Stimulated activated naive B cell treated with anti-CD40 and anti-IgM and Interleukin-4, amounts not matched to agents 10 μg/mL and 1 μg/mL and 100 μg/mL, for 72 hours (primary cell): ENCODE data around the gene ELMO1.
A peak's percentile ranks its signal among the peaks of the same experiment; 100 is the strongest.

Source experiments
- ATAC-seq, 2 donors: fragments of 150-1000 bp; cut with Tn5 transposase; replicated peaks; 2 replicates each; pipeline ENCODE4 v1.10.0; 2021; ENCODE audit warnings: moderate library complexity in 1 of 2
- DNase-seq: peaks from one replicate; pipeline ENCODE4 v3.0.0; 2021
- H3K27ac Mint-ChIP-seq: one replicate; pipeline ENCODE4 v1.8.0; 2022; ENCODE audit warnings: mild to moderate bottlenecking, mixed read lengths
- H3K27me3 Mint-ChIP-seq, 2 donors: one replicate each; pipeline ENCODE4 v1.8.0; 2022; ENCODE audit warnings: mixed read lengths in 2 of 2
- H3K36me3 Mint-ChIP-seq, 2 donors: one replicate each; pipeline ENCODE4 v1.8.0; 2022; ENCODE audit warnings: mixed read lengths in 2 of 2, mild to moderate bottlenecking in 1 of 2
- H3K4me1 Mint-ChIP-seq, 2 donors: one replicate each; pipeline ENCODE4 v1.8.0; 2022; ENCODE audit warnings: mixed read lengths in 2 of 2, mild to moderate bottlenecking in 1 of 2
- H3K4me3 Mint-ChIP-seq, 2 donors: one replicate each; pipeline ENCODE4 v1.8.0; 2022; ENCODE audit warnings: mild to moderate bottlenecking in 2 of 2, mixed read lengths in 2 of 2, moderate library complexity in 1 of 2
- H3K9me3 Mint-ChIP-seq, 2 donors: one replicate each; pipeline ENCODE4 v1.8.0; 2022; ENCODE audit warnings: mixed read lengths in 2 of 2, mild to moderate bottlenecking in 1 of 2

The ELMO1 gene

DNA sequence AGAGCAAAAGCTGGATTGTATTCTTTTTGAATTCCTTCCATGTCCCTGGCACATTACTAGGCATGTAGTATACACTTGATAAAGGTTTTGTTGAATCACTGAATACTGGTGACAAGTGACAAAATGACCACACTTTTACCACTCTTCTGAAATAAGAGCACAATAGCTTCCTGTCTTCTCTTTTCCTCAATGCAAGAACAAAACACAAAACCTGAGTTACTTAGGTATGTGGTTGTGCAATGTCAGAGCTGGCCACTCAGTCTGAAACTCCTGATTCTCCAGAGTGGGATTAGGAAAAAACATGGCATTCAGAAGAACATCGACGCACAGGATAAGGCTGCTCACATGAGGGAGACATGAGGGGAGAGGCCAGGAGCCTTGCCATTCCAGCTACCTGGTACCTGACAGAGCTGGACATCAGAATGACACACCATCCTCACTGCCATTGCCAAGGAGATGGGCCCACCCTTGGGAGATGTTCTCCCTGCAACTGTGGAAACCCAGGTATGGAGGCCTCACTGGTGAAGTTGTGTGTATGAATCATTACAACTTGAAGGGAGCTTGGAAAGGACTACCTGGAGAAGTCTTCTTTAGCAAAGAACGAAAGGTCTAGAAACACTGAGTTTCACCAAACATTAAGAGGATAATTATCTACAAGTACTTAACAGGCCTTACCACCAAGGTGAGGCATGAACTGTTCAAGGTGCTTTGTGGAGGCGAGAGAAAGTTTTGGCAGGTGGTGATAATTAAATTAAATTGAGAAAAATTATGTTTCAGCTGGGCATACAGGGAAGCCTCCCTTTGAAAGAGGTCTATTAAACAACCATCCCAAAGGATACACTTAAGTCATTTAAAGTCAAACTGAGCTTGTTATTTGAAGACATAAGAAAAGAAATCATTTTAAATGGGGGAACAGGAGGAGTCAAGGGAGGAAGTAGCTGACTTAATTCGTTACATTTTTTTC, 477.8 kb downstream of the ELMO1 start:
- DNase-seq (no peak), ATAC-seq (no peak)
- peaks cover 16 to 18% of the 10 kb centered on the region in 2 donors for H3K4me1 Mint-ChIP-seq
- no peak overlapping the region for H3K27ac Mint-ChIP-seq
- no peaks in the 10 kb centered on the region for H3K27me3 Mint-ChIP-seq
- H3K36me3 Mint-ChIP-seq = peaks cover 2 to 23% of the 10 kb centered on the region in 2 donors
- peaks cover 0 to 4% of the 10 kb centered on the region in 2 donors for H3K9me3 Mint-ChIP-seq
- H3K4me3 Mint-ChIP-seq = no peak overlapping the region

DNA sequence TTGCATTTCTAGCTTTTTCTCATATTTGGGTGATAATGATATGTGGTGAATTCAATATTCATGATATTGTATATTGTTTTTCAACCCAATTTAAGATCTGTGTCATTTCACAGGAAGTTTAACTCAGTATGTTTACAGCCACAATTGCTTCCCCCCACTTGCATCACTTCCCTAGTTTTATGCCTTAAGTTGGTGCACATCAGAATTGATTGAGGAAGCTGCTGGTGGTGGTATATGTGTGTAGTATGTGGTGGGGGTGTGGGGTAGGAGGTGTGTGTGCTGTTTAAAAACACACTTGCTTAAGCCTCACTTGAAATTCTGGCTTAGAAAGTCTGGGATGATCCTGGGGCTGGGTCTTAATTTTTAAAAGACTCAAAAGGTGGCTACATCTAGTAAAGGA, 479.3 kb downstream of the ELMO1 start:
- Mint-ChIP-seq H3K36me3 (peaks cover 2 to 20% of the 10 kb centered on the region in 2 donors), H3K4me3 (no peak overlapping the region), H3K27me3 (no peaks in the 10 kb centered on the region), H3K4me1 (peaks cover 20 to 27% of the 10 kb centered on the region in 2 donors), H3K27ac (no peak overlapping the region), H3K9me3 (peaks cover 0 to 4% of the 10 kb centered on the region in 2 donors)
- peak in 1 of 2 donors; percentile 53 for ATAC-seq
- no peak for DNase-seq

DNA sequence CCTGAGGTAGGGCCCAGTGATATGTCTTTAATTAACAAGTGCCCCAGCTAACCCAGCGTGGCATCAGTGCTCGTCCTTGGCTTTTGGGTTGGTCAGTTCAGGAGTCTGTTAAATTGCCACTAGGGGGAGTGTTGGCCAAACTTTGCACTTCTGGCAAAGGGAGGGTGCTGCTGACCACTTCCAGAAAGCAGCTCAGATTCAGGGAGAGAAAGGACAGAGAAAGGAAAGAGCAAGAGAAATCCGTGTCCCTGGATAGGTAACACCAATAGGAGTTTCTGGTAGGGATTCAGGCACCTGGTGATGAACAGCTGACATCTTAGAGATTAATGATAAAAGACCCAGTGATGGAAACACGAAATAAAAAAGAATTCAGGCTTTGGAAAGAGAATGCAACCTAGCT, 481.3 kb downstream of the ELMO1 start:
- Mint-ChIP-seq H3K9me3 (peaks cover 0 to 4% of the 10 kb centered on the region in 2 donors), H3K36me3 (peaks cover 3 to 21% of the 10 kb centered on the region in 2 donors), H3K27me3 (no peaks in the 10 kb centered on the region), H3K4me3 (no peak overlapping the region), H3K4me1 (peaks cover 20 to 29% of the 10 kb centered on the region in 2 donors), H3K27ac (no peak overlapping the region)
- DNase-seq = no peak
- peak; percentile 38 to 59 for ATAC-seq

DNA sequence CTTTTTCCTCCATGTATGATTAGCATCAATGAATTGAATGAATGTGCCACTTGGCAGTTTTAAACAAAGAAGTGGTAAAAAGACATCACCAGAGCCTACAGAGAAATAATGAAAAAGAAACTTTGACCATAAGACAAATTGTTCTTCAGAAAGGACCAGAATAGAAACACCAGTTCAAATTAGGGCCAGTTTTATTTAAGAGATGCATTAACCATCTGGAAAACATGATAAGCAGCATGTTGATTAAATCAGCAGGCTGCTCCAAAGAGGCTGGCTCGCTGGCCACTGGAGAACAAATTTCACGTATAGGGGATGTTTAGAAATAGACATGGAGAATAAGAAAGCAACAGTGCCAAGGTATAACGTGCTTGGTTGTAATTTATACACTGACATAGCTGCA, 482.0 kb downstream of the ELMO1 start:
- Mint-ChIP-seq H3K4me3 (no peak overlapping the region), H3K9me3 (peaks cover 0 to 4% of the 10 kb centered on the region in 2 donors), H3K4me1 (peaks cover 24 to 35% of the 10 kb centered on the region in 2 donors), H3K27ac (no peak overlapping the region), H3K27me3 (no peaks in the 10 kb centered on the region), H3K36me3 (peaks cover 6 to 26% of the 10 kb centered on the region in 2 donors)
- ATAC-seq (no peak), DNase-seq (no peak)

DNA sequence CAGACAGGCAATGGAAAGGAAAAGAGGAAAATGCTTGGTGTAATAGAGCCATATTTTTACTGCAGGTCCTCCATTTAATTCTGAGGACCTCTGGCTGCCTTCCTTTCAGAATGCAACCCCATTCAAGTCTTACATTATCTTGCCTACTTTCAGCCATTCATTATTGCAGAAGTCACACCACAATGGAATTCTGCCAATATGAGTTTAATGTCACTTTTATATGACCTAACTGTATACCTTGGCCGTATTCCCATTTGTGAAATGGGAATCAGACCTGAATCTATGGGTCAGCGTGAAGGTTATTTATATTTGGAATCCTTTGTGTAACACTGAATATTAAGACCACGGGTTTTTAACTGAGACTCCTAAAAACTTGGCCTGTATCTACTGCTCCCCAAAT, 482.6 kb downstream of the ELMO1 start:
- ATAC-seq = no peak
- DNase-seq = no peak
- Mint-ChIP-seq H3K9me3 (peaks cover 0 to 4% of the 10 kb centered on the region in 2 donors), H3K4me1 (peaks cover 22 to 35% of the 10 kb centered on the region in 2 donors), H3K4me3 (no peak overlapping the region), H3K27ac (no peak overlapping the region), H3K27me3 (no peaks in the 10 kb centered on the region), H3K36me3 (peaks cover 6 to 24% of the 10 kb centered on the region in 2 donors)

DNA sequence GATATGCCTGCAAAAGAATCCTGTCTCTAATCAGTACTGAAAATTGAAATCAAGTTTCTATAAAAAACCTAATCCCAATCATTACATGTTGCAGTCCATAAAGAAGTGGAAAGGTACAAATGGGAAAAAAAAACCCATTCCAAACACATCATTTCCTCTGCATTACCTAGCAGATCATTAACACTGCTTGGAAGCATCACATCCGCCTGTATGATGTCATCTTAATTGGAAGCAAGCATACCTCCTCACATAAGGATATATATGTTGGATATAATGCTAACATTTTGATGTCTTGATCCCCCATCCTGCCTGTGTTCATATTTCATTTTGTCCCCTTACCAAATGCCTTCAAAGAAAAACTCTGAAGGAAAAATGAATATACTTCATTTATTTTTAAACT, 483.0 kb downstream of the ELMO1 start:
- peaks cover 21 to 32% of the 10 kb centered on the region in 2 donors for H3K4me1 Mint-ChIP-seq
- no peak overlapping the region for H3K4me3 Mint-ChIP-seq
- H3K27me3 Mint-ChIP-seq = no peaks in the 10 kb centered on the region
- ATAC-seq (no peak), DNase-seq (no peak)
- H3K36me3 Mint-ChIP-seq = peaks cover 6 to 24% of the 10 kb centered on the region in 2 donors
- H3K9me3 Mint-ChIP-seq = peaks cover 0 to 4% of the 10 kb centered on the region in 2 donors
- no peak overlapping the region for H3K27ac Mint-ChIP-seq

DNA sequence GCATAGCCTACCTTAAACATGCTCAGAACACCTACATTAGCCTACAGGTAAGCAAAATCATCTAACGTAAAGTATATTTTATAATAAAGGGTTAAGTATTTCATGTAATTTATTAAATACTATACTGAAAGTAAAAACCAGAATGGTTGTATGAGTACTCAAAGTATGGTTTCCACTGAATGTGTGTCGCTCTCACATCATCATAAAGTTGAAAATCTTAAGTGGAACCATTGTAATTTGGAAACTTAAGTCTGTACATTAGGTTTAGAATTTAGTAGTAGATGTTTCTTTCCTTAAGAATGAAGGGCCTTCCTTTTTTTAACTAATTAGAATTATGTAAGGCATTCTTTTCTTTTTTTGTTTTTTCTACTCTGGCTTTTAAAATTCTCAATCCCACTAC, 484.4 kb downstream of the ELMO1 start:
- Mint-ChIP-seq H3K27ac (no peak overlapping the region), H3K27me3 (no peaks in the 10 kb centered on the region), H3K4me3 (no peak overlapping the region), H3K4me1 (peaks cover 18% of the 10 kb centered on the region in 2 donors), H3K9me3 (peaks cover 0 to 4% of the 10 kb centered on the region in 2 donors), H3K36me3 (peaks cover 6 to 22% of the 10 kb centered on the region in 2 donors)
- ATAC-seq (no peak), DNase-seq (no peak)

DNA sequence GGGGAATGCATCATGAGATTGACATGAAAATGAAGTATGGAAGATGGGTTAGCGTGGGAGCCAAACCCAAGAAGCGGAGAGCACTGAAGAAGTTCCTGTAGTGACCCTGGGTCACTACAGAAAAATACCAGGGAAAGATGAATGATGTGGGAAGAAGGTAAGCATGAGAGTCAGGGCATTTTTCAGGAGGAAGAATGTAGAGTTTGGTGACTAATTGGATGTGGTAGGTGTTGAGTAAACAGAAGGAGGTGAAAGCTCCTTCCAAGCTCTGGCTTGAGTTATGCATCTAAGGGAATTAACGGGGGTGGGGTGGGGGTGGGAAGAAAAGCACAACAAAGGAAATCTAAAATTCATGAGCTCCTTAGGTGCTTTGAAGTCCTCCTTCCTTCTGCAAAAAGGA, 486.3 kb downstream of the ELMO1 start:
- Mint-ChIP-seq H3K27me3 (no peaks in the 10 kb centered on the region), H3K27ac (no peak overlapping the region), H3K9me3 (peaks cover 0 to 2% of the 10 kb centered on the region in 2 donors), H3K36me3 (peaks cover 6 to 21% of the 10 kb centered on the region in 2 donors), H3K4me3 (no peak overlapping the region), H3K4me1 (peaks cover 17 to 18% of the 10 kb centered on the region in 2 donors)
- DNase-seq = no peak
- ATAC-seq = no peak

DNA sequence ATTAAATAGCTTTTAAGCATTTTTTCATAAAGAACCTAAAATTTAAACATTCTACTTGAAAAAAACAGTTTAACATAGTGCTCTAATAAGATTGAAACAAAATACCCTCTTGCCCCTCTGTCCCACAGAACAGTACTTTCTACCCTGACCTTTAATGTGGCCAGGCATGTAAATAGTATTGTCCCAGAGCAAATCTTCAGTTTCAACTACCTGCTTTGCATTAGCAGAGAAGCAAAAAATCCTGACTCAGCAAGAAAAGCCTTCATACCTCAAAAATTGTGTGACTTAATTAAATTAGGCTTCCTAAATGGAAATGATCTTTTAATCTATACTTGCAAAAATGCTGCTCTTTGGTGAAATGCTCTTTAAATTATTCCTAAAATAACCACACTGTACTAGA, 487.0 kb downstream of the ELMO1 start:
- H3K4me3 Mint-ChIP-seq = no peak overlapping the region
- peaks cover 6 to 18% of the 10 kb centered on the region in 2 donors for H3K36me3 Mint-ChIP-seq
- DNase-seq = no peak
- peaks cover 17 to 18% of the 10 kb centered on the region in 2 donors for H3K4me1 Mint-ChIP-seq
- H3K27me3 Mint-ChIP-seq = no peaks in the 10 kb centered on the region
- H3K27ac Mint-ChIP-seq = no peak overlapping the region
- no peaks in the 10 kb centered on the region for H3K9me3 Mint-ChIP-seq
- no peak for ATAC-seq

DNA sequence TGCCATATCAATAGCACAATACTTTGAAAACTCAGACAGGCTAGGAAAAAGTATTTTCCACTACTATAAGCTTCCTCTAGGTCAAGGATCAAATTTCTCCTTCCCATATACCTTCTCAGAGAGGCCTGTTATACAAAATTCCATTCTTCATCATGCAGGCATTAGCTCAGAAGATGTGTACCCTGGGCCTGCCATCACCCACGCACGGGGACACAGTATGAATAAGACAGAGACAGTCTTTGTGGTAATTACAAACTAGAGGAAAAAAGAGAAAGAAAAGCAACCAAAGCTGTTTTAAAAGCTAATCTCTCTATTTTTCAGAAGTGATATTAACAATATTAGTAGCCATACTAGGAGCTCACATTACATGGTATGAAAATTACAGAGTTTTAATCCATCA, 487.6 kb downstream of the ELMO1 start:
- Mint-ChIP-seq H3K4me3 (no peak overlapping the region), H3K36me3 (peaks cover 6 to 18% of the 10 kb centered on the region in 2 donors), H3K27ac (no peak overlapping the region), H3K9me3 (no peaks in the 10 kb centered on the region), H3K4me1 (peaks cover 19% of the 10 kb centered on the region in 2 donors), H3K27me3 (no peaks in the 10 kb centered on the region)
- ATAC-seq (no peak), DNase-seq (no peak)

DNA sequence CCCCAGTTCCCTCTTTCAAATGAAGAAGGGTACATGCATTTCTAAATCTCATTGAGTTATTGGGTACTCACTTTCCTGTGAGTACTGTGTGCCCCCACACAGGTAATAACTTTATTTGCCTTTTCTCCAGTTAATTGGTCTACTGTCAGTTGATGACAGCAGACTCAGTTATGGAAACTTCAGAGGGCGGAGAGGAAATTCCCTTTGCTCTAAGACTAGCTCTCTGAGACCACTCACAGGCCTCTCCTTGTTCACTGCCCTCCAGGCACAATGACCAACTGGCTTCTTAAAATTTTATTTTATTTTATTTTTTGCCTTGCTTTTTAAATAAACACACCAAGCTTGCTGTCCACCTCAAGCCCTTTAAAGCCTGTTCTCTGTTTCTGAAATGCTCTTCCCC, 488.6 kb downstream of the ELMO1 start:
- H3K27ac Mint-ChIP-seq = no peak overlapping the region
- H3K4me3 Mint-ChIP-seq = no peak overlapping the region
- ATAC-seq (peak in 1 of 2 donors; percentile 66), DNase-seq (no peak)
- no peaks in the 10 kb centered on the region for H3K27me3 Mint-ChIP-seq
- H3K9me3 Mint-ChIP-seq = no peaks in the 10 kb centered on the region
- H3K4me1 Mint-ChIP-seq = peaks cover 21 to 27% of the 10 kb centered on the region in 2 donors
- peaks cover 6 to 21% of the 10 kb centered on the region in 2 donors for H3K36me3 Mint-ChIP-seq

DNA sequence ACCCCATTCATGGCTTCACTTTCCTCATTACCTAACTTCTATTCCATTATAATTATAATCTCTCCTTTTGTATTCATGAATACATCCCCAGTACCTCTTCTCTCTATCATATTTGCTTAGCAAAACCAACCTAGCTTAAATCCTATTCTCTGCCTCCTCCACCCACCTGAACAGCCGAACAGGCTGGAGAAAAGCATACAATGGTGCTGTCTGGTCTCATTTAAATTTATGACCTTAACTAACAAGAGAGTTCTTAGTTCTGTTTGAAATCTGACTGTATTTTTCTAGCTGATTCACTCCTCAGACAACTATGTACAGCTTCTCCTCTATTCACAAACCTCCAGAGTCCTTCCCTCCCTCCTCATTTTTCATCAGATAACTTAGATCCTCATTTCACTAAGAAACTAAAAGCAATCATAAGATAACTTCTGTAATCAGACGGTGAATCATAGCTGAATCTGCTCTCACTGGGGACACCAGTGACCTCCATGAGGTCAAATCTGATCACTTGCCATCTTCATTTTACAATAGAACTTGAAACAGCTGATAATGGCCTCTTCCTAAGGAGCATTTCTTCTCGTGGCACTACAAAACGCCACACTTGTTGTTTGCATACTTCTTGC, 490.4 kb downstream of the ELMO1 start:
- no peaks in the 10 kb centered on the region for H3K27me3 Mint-ChIP-seq
- no peak for DNase-seq
- no peaks in the 10 kb centered on the region for H3K9me3 Mint-ChIP-seq
- ATAC-seq = no peak
- peaks cover 6 to 23% of the 10 kb centered on the region in 2 donors for H3K36me3 Mint-ChIP-seq
- peaks cover 21% of the 10 kb centered on the region in 2 donors for H3K4me1 Mint-ChIP-seq
- H3K27ac Mint-ChIP-seq = no peak overlapping the region
- no peak overlapping the region for H3K4me3 Mint-ChIP-seq

DNA sequence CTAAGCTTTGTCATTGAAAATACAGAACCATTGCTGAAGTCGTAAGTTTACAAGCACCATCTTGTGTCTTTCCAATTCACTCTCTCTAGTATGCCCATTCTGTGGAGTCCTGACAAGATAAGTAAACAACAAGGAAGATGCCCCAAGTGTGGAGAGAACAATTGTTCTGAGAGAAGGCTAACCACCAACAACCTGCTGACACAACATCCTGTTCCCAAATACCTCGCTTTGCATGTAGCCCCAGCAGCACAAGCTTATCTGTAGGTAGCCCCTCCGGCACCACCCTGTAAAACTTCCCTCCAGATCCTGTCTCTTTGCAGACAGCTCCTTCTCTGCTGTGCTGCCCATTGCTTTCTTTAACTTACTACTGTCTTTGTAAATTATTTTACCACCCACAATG, 491.0 kb downstream of the ELMO1 start:
- Mint-ChIP-seq H3K36me3 (peaks cover 5 to 21% of the 10 kb centered on the region in 2 donors), H3K27ac (no peak overlapping the region), H3K4me3 (no peak overlapping the region), H3K9me3 (no peaks in the 10 kb centered on the region), H3K4me1 (peaks cover 21% of the 10 kb centered on the region in 2 donors), H3K27me3 (no peaks in the 10 kb centered on the region)
- no peak for DNase-seq
- no peak for ATAC-seq

DNA sequence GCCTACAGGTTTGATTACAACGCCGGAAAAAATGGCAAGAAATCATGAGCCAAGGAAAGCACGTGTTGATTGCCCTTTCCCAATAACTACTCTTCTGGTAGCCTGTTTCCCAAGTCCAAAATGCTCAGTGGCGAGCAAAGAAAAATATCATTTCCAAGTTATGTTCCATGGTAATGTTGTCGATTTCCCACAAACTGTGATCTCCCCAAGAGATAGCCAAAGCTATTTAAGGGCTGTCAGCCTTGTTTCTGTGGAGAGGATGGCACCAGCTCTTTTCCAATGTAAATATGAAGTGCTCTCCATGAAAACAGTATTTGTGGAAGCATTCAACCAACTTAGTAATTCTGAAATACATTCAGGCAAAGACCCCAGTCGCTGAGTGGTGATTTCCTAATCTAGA, 491.9 kb downstream of the ELMO1 start:
- Mint-ChIP-seq H3K9me3 (no peaks in the 10 kb centered on the region), H3K27ac (no peak overlapping the region)
- no peak for ATAC-seq

More for the DNA sequence above, 491.9 kb downstream of the ELMO1 start:
- Mint-ChIP-seq H3K4me3 (no peak overlapping the region), H3K36me3 (peaks cover 3 to 22% of the 10 kb centered on the region in 2 donors), H3K4me1 (peaks cover 16 to 19% of the 10 kb centered on the region in 2 donors), H3K27me3 (no peaks in the 10 kb centered on the region)
- no peak for DNase-seq
